Cardiac fibroblast (primary cell): ENCODE data around the gene DDX46.

ENCODE experiments used
- DNase-seq, 2 donors: peaks; one replicate each; pipeline versions ENCODE4 v3.0.0 to v3.0.0-alpha.2; 2010; ENCODE audit warnings: low read depth in 2 of 2
- H3K4me3 ChIP-seq, 2 donors: replicated peaks in 1 of 2; 1 replicate in 1 of 2; 2 replicates in 1 of 2; pipeline ENCODE4 v1.5.1; 2011; ENCODE audit warnings: low read depth in 2 of 2, low read length in 2 of 2, mild to moderate bottlenecking in 2 of 2, moderate library complexity in 1 of 2
- CTCF ChIP-seq: IDR thresholded peaks from one replicate; pipeline ENCODE4 v1.5.1; 2011; ENCODE audit warnings: low read depth, mild to moderate bottlenecking, low read length, inconsistent platforms

Gene DDX46

GRCh38 chr5:134878403-134878802, 119.8 kb downstream of the DDX46 start:
- DNase-seq, result no peak
- H3K4me3 ChIP-seq, result no peak overlapping the region
- TF ChIP-seq CTCF, result no peak

GRCh38 chr5:134879456-134879855, 120.9 kb downstream of the DDX46 start:
- TF ChIP-seq CTCF, result no peak
- no peak for DNase-seq
- no peak overlapping the region for H3K4me3 ChIP-seq
